Neuronal stem cell (in vitro differentiated cells): Measurements from ENCODE around the gene TRIM6.

Experiments used
- DNase-seq: peaks from one replicate; pipeline ENCODE4 v3.0.0-alpha.2; 2013; ENCODE audit warnings: low spot score
- H2AFZ ChIP-seq: one replicate; pipeline ENCODE4 v1.6.1; 2013; ENCODE audit warnings: mild to moderate bottlenecking, low read length, inconsistent platforms
- H2AK5ac ChIP-seq: 2 replicates; pipeline ENCODE4 v1.6.1; 2013; ENCODE audit warnings: low read depth, mild to moderate bottlenecking, inconsistent platforms, low read length, moderate library complexity, mixed read lengths
- H2BK120ac ChIP-seq: 2 replicates; pipeline ENCODE4 v1.6.1; 2013; ENCODE audit warnings: low read depth, mild to moderate bottlenecking, inconsistent platforms, low read length, moderate library complexity, mixed read lengths
- H2BK12ac ChIP-seq: one replicate; pipeline ENCODE4 v1.6.1; 2013; ENCODE audit warnings: low read length, inconsistent platforms
- H2BK15ac ChIP-seq: 2 replicates; pipeline ENCODE4 v1.6.1; 2013; ENCODE audit warnings: mild to moderate bottlenecking, low read length, inconsistent platforms, mixed read lengths
- H2BK5ac ChIP-seq: one replicate; pipeline ENCODE4 v1.6.1; 2013; ENCODE audit warnings: inconsistent platforms, mild to moderate bottlenecking, low read length, moderate library complexity
- H3K14ac ChIP-seq: one replicate; pipeline ENCODE4 v1.6.1; 2013; ENCODE audit warnings: low read length, inconsistent platforms
- H3K18ac ChIP-seq: 2 replicates; pipeline ENCODE4 v1.6.1; 2013; ENCODE audit warnings: low read length, inconsistent platforms
- H3K23ac ChIP-seq: 2 replicates; pipeline ENCODE4 v1.6.1; 2013; ENCODE audit warnings: low read depth, mild to moderate bottlenecking, mixed read lengths, low read length, inconsistent platforms; ENCODE audit not compliant: poor library complexity
- H3K27ac ChIP-seq: replicated peaks from 3 replicates; pipeline ENCODE4 v1.5.1; 2013; ENCODE audit warnings: low read length, inconsistent platforms
- H3K27me3 ChIP-seq, 3 experiments: 2 replicates each; pipeline ENCODE4 v1.6.1; 2013; ENCODE audit warnings: low read length in 3 of 3, mild to moderate bottlenecking in 2 of 3, inconsistent platforms in 1 of 3, low read depth in 1 of 3, mixed read lengths in 1 of 3, moderate library complexity in 1 of 3; ENCODE audit not compliant: control insufficient read depth in 3 of 3, insufficient read depth in 3 of 3
- H3K36me3 ChIP-seq, 2 donors: replicated peaks in 1 of 2; 2 replicates each; pipeline ENCODE4 v1.6.1; 2013; ENCODE audit warnings: low read length in 2 of 2; ENCODE audit not compliant: control insufficient read depth in 2 of 2, insufficient read depth in 2 of 2
- H3K4ac ChIP-seq: 2 replicates; pipeline ENCODE4 v1.6.1; 2013; ENCODE audit warnings: inconsistent platforms, mild to moderate bottlenecking, low read length, moderate library complexity
- H3K4me1 ChIP-seq, 2 donors: 1 replicate in 1 of 2; 2 replicates in 1 of 2; pipeline ENCODE4 v1.6.1; 2013; ENCODE audit warnings: low read length in 2 of 2, low read depth in 1 of 2; ENCODE audit not compliant: control insufficient read depth in 2 of 2, insufficient read depth in 1 of 2
- H3K4me2 ChIP-seq: one replicate; pipeline ENCODE4 v1.6.1; 2013; ENCODE audit warnings: mild to moderate bottlenecking, low read length, inconsistent platforms; ENCODE audit not compliant: insufficient read depth, poor library complexity, severe bottlenecking
- H3K4me3 ChIP-seq, 2 donors: 2 replicates each; pipeline ENCODE4 v1.5.1; 2013; ENCODE audit warnings: low read length in 2 of 2, mild to moderate bottlenecking in 2 of 2, inconsistent platforms in 1 of 2, moderate library complexity in 1 of 2
- H3K79me1 ChIP-seq: one replicate; pipeline ENCODE4 v1.6.1; 2013; ENCODE audit warnings: low read depth, mild to moderate bottlenecking, inconsistent platforms, low read length, moderate library complexity
- H3K9ac ChIP-seq: one replicate; pipeline ENCODE4 v1.6.1; 2013; ENCODE audit warnings: mild to moderate bottlenecking, low read depth, low read length, inconsistent platforms; ENCODE audit not compliant: poor library complexity
- H3K9me3 ChIP-seq, 2 donors: replicated peaks in 1 of 2; 2 replicates each; pipeline versions ENCODE3 to v1.6.1; 2013; ENCODE audit warnings: low read length in 2 of 2, mild to moderate bottlenecking in 2 of 2, inconsistent platforms in 1 of 2, low read depth in 1 of 2, mixed read lengths in 1 of 2, moderate library complexity in 1 of 2; ENCODE audit not compliant: control insufficient read depth in 2 of 2, insufficient read depth in 1 of 2
- H4K8ac ChIP-seq: one replicate; pipeline ENCODE4 v1.6.1; 2013; ENCODE audit warnings: low read depth, mild to moderate bottlenecking, inconsistent platforms, low read length, moderate library complexity
- H4K91ac ChIP-seq: one replicate; pipeline ENCODE4 v1.6.1; 2013; ENCODE audit warnings: low read length, low read depth, mild to moderate bottlenecking, inconsistent platforms; ENCODE audit not compliant: poor library complexity
- WGBS, 2 donors: extraction: QIAGEN DNeasy Blood & Tissue Kit; methylation state at CpG; one replicate each; pipeline ENCODE4 v1.1.7; 2013; ENCODE audit warnings: missing lambda C conversion rate in 2 of 2, mixed read lengths in 1 of 2; ENCODE audit not compliant: insufficient read length in 2 of 2, insufficient replicate concordance in 1 of 2; ENCODE audit errors: extremely low coverage in 2 of 2; 5-methylcytosine and 5-hydroxymethylcytosine counted together

Gene TRIM6

DNA sequence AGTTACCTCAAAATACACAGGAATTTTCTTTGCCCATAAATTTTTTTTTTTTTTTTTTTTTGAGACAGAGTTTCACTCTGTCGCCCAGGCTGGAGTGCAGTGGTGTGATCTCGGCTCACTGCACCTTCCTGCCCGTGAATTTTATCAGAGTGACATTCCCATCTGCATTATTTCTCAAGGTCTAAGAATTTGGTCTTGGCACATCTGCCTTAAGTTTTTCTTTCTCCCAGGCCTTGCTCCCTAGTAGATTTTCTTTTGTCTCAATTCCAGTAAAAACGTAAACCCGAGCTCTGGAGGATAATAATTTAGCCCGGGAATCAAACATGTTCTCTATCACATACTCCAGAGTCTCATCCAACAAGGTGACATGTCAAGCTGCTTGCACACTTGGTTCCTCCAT lies 12.4 kb downstream of the TRIM6 start:
- Histone ChIP-seq H4K8ac (no peak overlapping the region), H2BK120ac (no peak overlapping the region), H3K79me1 (no peaks in the 10 kb centered on the region), H3K4me1 (no peaks in the 10 kb centered on the region), H2AFZ (no peak overlapping the region), H3K14ac (no peak overlapping the region), H3K9me3 (peaks cover 0 to 3% of the 10 kb centered on the region in 2 donors), H3K27me3 (no peaks in the 10 kb centered on the region), H3K9ac (no peak overlapping the region), H4K91ac (no peak overlapping the region), H3K36me3 (peaks cover 2 to 10% of the 10 kb centered on the region in 2 donors), H2BK15ac (no peak overlapping the region), H2BK5ac (no peak overlapping the region), H3K4ac (no peak overlapping the region), H3K23ac (no peak overlapping the region), H2BK12ac (no peak overlapping the region), H3K4me2 (no peak overlapping the region), H2AK5ac (no peak overlapping the region), H3K4me3 (no peak overlapping the region), H3K18ac (no peak overlapping the region), H3K27ac (no peak overlapping the region)
- no CpG with 5 or more reads among the region's 6 CpGs for WGBS, 2 donors
- DNase-seq, result no peak

DNA sequence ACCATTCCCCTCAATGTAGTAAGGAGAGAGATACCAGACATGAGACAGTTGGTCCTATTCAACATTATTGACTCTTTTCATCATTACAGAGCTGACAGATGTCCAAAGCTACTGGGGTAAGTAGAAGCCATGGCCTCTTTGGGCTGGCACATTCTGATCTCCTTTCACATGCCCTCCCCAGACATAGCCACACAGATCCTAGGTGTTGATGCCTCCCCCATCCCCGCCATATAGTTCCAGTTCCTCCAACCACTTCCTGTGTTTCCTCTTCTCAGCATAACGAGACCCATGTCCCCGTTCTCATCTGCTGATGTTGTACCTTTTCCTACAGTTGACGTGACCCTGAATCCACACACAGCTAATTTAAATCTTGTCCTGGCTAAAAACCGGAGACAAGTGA lies 14.0 kb downstream of the TRIM6 start:
- H3K27ac ChIP-seq, result no peak overlapping the region

DNA sequence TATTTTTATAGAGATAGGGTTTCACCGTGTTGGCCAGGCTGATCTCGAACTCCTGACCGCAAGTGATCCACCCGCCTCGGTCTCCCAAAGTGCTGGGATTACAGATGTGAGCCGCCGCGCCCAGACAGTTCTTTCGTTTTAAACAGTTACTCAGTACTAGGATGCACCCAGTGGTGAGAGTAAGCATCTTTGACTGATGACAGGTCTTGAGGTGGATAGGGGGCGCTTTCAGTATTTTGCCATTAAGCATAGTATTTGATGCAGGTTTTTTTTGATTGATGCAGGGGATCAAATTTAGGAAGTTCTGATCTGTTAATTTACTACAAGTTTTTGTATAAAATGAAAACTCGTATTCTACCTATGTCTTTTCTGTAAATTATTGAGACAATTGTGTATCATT lies 15.2 kb downstream of the TRIM6 start:
- Histone ChIP-seq H2BK15ac (no peak overlapping the region), H2BK5ac (no peak overlapping the region), H2AK5ac (no peak overlapping the region), H3K18ac (no peak overlapping the region), H3K4me1 (no peaks in the 10 kb centered on the region), H3K36me3 (peaks cover 2% of the 10 kb centered on the region in 2 donors), H4K8ac (no peak overlapping the region), H2AFZ (no peak overlapping the region), H4K91ac (no peak overlapping the region), H3K27me3 (no peaks in the 10 kb centered on the region), H3K4me2 (no peak overlapping the region), H3K9me3 (peaks cover 0 to 3% of the 10 kb centered on the region in 2 donors), H3K9ac (no peak overlapping the region), H3K79me1 (no peaks in the 10 kb centered on the region), H3K4me3 (no peak overlapping the region), H3K27ac (no peak overlapping the region), H3K4ac (no peak overlapping the region), H2BK120ac (no peak overlapping the region), H3K23ac (no peak overlapping the region), H2BK12ac (no peak overlapping the region), H3K14ac (no peak overlapping the region)
- no CpG with 5 or more reads among the region's 11 CpGs for WGBS, 2 donors
- no peak for DNase-seq

More for the DNA sequence above, 14.0 kb downstream of the TRIM6 start:
- Histone ChIP-seq H2AFZ (no peak overlapping the region), H3K14ac (no peak overlapping the region), H3K79me1 (no peaks in the 10 kb centered on the region), H3K4me1 (no peaks in the 10 kb centered on the region), H2AK5ac (no peak overlapping the region), H4K91ac (no peak overlapping the region), H4K8ac (no peak overlapping the region), H2BK12ac (no peak overlapping the region), H3K9me3 (peaks cover 0 to 3% of the 10 kb centered on the region in 2 donors), H3K36me3 (peaks cover 2 to 7% of the 10 kb centered on the region in 2 donors), H2BK120ac (no peak overlapping the region), H2BK15ac (no peak overlapping the region), H3K4me3 (no peak overlapping the region), H2BK5ac (no peak overlapping the region), H3K18ac (no peak overlapping the region), H3K23ac (no peak overlapping the region), H3K27me3 (no peaks in the 10 kb centered on the region), H3K9ac (no peak overlapping the region), H3K4ac (no peak overlapping the region), H3K4me2 (no peak overlapping the region)
- no peak for DNase-seq
- no CpG with 5 or more reads among the region's 5 CpGs for WGBS, 2 donors

DNA sequence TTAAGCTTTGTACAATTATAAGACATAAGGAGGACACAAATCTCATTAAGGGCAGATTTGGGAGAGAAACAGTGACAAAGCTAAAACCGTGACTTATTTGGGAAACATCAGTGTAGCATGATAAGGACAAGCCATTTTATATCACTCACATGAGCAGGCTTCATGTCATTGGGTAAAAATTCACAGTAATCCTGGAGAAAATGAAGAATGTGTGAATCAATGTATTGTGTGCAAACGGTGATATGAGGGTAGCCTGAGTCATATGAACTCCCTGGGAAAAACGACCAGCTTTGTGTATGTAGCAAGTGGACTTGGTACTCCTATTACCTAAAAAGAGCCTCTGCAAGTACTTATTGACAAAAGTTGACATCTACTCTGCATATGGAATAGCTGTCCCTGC lies 22.4 kb downstream of the TRIM6 start:
- no peak overlapping the region for H2AFZ ChIP-seq
- H2BK12ac ChIP-seq, result no peak overlapping the region
- no peaks in the 10 kb centered on the region for H3K36me3 ChIP-seq
- no peaks in the 10 kb centered on the region for H3K79me1 ChIP-seq
- H4K91ac ChIP-seq, result no peak overlapping the region
- no peak overlapping the region for H2BK5ac ChIP-seq
- H3K18ac ChIP-seq, result no peak overlapping the region
- H3K27me3 ChIP-seq, result no peaks in the 10 kb centered on the region
- H3K4me3 ChIP-seq, result no peak overlapping the region
- no peak overlapping the region for H4K8ac ChIP-seq
- peaks cover 0 to 1% of the 10 kb centered on the region in 2 donors for H3K4me1 ChIP-seq
- H3K23ac ChIP-seq, result no peak overlapping the region
- H3K9ac ChIP-seq, result no peak overlapping the region
- H2BK15ac ChIP-seq, result no peak overlapping the region
- no peak overlapping the region for H3K4me2 ChIP-seq
- no peak overlapping the region for H3K27ac ChIP-seq
- H2BK120ac ChIP-seq, result no peak overlapping the region
- H3K4ac ChIP-seq, result no peak overlapping the region
- H3K9me3 ChIP-seq, result no peaks in the 10 kb centered on the region
- DNase-seq, result no peak
- H3K14ac ChIP-seq, result no peak overlapping the region
- no peak overlapping the region for H2AK5ac ChIP-seq
- WGBS, 2 donors, result no CpG with 5 or more reads among the region's 3 CpGs
